HG02870 (cell line): ENCODE data around the gene KIF21B.
"Not testable (repeated sequence)": the region's sequence is repeated elsewhere in the genome, so short reads cannot be mapped to it uniquely, and the experiment has no call there.

Experiments used
- ATAC-seq: cut with Tn5 transposase; IDR thresholded peaks from one replicate; pipeline ENCODE4 v1.9.1; 2021; ENCODE audit warnings: mild to moderate bottlenecking, moderate library complexity; ENCODE audit not compliant: unreplicated experiment

The KIF21B gene

DNA sequence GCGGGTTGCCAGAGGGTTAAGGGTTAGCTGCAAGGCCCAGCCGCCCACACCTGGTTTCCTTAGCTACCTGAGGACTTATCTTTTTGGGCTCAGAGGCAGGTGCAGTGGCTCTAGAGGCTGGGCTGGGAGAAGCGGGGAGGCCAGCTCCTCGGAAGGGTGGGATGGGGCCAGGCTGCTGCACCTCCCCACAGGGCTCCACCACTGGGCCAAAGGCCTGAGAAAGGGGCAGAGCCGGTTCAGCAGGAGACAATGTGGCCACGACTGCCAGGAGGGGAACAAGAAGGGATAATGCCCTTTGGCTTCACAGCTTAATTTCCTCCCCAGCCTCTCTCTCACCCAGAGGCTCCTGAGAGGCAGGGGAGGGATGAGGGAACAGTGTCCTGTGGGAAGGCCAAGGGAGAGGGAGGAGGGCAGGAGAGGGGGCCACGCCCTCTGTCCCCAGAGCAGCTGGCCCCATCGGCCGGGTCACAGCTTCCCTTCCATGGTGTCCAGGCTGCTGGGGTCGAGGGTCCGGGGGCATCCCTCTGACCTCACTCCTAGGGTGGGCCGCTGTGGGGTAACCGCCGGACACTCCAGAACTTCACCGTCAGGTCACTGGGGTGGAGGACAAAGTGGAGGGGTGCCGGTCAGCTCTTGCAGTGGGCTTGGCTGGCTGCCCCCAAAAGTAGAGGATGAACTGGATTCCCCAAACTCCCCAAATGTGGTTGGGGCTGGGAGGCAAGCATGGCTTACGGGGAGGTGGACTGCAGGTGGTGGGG lies 50.4 kb downstream of the KIF21B start:
- no peak for ATAC-seq

DNA sequence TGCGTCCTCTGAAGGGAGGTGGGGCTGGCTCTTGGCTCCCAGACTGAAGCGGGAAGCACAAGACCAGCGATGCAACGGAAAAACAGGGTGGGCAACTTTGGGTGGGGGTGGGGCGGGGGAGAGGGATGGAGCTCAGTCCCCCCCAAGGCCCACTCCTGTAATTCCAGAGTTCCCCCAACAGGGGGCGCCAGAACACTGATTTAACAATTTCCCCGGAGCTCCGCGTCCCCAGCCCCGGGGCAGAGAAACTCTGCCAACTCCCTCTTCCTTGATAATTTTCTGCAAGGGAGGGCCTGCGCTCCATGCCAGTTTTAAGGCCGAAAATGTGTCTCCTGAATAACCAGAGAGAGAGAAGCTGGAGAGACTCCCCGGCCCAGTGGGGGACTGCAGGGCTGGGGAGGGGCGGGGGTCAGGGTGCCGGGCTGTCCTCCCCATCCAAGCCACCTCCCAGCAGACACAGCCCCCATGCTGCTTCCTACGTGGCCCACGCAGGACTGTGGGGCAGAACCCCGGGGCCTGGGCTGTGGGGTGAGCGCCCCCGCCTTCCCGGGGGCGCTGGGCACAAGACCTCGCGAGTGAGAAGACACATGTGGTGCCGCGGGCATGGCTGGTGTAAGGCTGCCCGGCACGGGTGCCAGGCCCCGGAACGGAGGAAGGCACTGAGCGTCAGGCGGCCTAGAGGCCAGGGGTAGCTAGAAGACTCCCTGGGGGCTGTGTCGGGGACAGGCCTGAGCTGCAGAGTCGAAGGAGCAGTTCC lies 51.4 kb downstream of the KIF21B start:
- no peak for ATAC-seq

DNA sequence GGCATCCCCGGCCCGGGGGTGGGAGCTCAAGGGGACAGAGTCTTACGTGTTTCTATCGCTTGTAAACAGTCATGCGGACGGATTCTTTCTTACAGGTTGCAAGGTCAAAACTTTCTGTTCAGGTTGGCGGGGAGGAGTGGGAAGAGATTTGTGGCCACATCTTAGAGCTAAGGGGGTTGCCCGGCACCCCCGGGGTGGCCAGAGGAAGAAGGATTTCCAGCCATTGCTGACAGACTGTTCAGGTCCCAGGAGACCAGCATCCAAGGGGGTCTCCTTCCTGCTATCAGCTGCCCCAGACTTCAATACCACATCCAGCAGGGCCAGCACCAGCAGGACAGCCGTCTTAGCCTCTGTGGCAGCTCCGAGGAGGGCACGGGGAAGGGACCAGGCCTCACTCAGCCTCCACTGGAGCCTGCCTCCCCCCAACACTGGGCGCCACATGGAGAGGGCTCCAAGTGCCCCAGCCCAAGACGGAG lies 52.0 kb downstream of the KIF21B start:
- ATAC-seq, result no peak

DNA sequence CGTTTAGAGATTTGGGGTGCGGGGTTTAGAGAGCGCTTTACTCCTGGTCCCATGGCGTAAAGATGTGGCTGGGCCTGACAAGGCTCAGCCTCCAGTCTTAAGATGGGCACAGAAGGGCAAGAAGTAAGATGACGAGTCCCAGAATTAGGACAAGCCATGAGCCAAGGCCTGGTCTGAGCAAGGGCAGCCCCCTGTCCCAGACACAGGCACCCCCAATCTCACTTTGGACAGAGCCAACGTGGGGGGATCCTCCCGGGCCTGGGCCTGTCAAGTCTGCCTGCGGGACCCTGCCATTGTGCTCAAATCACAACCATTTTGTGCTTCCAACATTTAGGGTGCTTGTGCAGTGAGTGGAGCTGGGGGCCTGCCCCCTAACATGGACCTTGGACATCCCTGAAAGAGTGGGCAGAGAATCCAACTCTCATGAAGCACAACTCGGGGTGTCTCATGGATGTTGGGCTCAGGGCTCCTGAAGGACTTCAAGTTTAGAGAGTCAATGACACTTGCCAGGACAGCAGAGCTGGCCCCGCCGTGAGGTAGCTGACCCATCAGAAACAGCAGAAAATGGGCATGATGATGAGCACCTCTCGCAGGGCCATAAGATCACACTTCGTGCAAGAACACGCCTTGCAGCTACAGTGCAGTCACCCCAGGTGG lies 52.6 kb downstream of the KIF21B start:
- ATAC-seq, result no peak

DNA sequence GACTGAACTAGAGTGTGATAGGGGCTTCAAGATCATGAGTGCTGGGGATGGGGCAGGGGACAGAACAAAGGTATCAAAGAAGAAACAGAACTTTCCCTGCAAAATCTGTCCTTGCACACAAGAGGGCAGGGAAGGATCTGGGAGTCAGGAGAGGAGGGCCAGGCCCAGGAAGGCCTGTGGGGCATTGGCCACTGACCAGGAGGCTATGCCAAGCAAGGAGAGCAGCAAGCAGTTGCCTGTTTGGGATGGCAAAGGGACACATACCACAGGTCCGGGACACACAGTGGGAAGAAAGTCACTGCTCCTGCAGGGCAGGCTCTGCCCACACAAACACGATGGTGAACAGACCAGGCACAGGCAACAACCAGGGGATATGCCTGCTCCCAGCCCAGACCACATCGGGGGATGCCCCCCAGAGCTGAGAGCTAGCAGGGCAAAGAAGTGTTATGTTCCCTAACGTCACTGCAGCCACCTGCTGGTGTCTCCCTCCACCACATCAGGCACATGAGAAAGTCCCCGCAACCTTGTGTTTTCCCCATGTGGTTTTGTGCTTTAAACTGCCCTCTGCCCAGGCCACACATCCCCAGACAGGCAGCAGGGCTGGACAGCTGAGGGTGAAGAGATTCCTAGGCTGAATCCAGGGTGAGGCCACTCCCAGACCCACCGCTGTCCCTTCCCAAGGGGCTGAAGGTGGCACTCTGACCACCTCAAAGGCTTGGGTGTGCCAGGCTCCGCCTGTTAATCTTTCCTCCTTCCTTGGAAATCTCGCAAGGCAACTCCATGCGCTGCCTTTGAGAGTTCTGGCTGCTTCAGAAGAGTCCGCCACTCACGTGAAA lies 53.6 kb downstream of the KIF21B start:
- ATAC-seq, result peak; percentile 62

DNA sequence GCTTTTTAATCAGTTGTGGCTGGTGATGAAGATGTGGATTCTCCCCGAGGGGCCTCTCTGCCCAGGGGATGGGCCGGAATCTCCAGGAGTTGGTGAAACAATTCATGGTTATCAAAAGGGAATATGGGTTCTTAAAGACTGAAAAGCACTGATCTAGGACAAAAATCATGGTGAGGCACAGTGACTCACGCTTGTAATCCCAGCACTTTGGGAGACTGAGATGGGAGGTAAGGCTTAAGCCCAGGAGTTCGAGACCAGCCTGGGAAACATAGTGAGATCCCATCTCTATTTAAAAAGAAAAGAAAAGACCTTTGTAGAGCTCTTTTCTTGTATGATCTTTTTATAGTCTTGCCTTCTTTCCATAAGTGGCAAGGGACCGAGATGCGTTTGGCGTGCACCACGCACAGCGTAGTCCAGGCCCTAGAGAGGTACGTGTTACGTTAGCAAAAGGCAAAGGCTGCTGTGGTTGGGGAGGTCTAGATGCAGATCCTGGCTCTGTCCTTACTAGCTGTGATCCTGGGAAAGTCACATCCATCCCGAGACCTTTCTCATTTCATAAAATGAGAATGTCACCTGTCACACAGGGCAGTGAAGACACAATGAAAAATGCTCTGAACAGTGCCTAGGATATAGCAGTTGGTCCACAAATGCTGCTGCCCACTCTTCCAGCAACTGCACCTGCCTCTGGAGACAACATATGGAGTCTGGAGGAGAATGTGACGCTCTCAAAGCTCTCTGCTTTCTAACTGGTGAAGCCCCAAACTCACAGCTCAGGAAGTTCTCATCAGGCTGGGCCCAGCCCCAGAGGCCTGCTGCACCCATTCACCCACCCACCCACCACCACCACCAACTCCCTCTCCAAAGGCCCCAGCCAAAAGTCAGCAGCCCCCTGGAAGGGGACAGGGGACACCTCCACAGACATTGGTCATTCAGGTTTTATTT lies 54.8 kb downstream of the KIF21B start:
- ATAC-seq, result no peak

DNA sequence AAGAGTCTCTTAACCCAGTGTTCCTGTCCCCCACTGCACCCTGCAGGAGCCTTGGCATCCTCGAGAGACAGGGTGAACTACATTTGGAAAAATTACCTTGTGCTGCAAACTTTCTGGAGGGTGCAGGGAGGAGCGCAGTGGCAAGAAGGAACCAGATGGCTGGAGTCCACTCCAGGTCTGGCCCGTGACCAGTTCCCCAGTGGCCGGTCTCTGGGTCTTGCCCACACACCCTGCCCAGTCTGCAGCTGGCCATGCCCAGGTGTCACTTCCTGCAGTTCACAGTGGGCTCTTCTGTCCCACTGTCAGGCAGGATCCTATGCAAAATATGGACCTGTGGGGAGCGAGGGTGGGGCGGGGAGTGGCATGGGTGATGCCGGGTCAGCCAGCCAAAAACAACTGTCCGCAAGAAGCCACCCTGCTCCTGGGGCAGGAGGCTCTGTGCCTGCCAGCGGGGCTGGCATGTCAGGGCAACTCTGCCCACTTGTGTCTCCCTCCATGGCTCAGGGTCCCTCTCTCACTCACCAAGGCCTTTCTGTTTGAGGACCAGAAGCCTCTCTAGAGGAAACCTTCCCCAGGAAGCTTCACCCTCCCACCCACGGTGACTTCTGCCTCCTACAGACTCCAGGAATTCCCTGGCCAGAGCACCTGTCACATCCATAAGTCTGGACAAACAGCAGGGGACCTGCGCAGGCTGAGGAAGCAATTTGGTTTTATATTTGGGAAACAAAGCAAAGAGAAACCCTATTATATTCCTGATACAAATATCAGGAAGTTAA lies 55.6 kb downstream of the KIF21B start:
- ATAC-seq, result no peak

DNA sequence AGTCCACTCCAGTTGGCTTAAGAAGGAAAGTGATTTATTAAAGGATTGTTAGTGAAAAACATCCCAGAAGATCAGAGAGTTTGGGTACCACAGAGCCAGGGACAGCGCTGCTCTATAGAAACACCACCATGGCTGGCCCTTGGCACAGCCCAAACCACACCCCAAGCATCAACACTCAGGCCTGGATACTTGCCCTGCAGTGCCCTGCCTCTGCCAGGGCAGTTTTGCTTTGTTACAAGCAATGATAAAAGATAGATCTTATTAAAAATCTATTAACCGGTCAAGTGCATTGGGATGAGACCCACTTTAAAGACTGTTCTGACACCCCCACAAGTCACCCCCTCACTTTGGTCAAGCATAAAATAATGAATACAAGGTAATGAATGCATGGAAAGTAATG lies 56.6 kb downstream of the KIF21B start:
- no peak for ATAC-seq

DNA sequence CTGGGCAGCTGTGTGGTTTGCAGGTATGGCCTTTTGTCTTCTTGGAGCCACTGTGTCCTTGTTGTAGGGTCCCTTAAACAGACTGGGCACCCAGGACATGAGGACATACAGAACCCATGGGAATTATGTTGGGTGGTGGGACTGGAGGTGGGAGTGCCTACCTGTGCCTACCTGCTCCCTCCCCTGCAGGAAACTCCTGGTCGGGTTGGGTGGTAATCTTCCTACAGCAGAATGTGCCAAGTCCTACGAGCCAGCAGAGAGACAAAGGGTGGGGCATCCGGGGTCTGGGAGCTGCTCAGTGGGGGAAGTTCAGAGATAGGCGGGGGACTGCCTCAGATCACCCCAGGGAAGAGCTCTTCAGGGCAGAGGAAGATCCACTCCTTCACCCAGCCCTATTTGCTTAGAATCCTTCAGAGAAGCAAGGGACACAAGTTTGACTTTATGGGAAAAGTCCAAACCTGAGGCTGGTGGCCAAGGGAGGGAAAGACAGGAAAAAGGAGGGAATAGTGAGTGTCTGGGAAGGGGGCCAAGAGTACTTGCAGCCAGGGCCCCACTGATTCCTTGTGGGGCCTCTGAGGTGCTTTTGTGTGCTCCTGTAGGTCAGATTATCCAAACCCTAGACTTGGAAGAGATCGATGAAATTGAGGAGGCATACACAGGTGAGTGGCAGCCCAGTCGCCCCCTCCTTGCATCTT lies 58.3 kb downstream of the KIF21B start:
- ATAC-seq, result no peak

DNA sequence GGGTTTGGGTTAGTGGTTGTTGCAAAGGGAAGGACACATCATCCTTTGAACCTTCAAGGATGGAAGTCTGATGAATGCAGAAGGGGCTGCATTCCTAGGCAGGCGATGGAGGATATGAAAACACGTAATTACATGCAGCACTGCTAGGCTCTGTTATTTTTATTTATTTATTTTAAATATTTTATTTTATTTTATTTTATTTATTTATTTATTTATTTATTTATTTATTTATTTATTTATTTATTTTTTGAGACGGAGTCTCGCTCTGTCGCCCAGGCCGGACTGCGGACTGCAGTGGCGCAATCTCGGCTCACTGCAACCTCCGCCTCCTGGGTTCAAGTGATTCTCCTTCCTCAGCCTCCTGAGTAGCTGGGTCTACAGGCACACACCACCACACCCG lies 59.6 kb downstream of the KIF21B start:
- not testable (repeated sequence) for ATAC-seq

DNA sequence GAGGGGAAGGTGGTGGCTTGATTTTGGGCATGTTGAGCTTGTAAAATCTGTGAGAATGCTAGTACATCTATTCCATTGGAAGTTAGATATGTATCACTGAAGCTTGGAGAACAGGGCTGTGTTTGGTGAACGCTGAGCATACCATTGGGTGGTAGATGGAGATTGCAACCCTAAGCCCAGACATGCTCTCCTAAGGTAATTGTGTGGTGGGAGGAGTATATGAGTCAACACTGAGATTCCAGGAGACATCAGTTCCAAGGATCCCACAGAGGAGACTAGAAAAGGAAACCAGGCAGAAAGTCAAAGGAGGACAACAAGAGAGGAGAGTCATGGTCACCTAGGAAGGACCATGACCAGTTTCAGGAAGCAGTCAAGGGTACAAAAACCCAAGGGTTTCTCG lies 60.4 kb downstream of the KIF21B start:
- no peak for ATAC-seq

DNA sequence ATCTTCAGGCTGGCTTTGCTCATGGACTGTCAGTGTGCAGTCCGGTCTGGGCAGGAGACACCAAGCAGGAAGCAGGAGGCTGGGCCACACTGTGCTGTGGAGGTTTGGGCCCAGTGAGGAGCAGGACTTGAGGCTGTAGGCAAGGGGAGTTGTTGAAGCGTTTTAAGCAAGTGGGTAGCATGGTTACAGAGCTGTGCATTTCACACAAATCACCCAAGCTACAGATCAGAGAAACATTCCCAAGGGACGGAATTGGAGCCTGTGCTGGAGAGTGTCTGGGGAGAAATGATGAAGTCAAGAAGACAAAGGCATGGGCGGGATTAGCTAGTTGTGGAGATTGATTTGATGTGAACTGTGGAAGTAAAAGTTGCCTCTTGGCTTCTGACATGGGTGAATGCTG lies 60.9 kb downstream of the KIF21B start:
- no peak for ATAC-seq

DNA sequence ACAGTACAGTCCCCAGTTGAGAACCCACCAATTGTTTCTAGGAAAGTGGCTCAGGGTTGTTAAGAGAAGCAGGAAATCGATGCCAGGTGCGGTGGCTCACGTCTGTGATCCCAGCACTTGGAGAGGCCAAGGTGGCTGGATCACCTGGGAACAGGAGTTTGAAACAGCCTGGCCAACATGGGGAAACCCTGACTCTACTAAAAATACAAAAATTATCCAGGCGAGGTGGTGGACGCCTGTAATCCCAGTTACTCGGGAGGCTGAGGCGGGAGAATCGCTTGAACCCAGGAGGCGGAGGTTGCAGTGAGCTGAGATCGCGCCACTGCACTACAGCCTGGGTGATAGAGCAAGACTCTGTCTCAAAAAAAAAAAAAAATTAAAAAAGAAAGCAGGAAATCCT lies 61.4 kb downstream of the KIF21B start:
- not testable (repeated sequence) for ATAC-seq

DNA sequence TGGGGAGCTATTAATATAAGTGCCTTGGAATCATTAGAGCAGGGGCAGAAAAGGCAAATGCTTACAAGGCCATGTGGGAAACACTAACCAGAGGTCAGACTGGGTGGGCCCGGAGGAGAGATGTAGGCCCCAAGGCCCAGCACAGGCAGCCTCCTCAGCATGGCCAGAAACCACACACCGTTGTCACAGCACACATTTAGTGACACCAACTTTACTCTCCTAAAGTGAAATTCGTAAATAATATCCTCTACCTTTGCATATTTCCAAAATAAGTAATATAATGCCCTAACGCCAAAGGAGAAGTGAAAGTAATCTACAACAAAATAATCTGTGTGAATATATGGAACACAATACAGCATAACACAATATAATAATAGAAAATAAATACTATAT lies 62.6 kb downstream of the KIF21B start:
- no peak for ATAC-seq

DNA sequence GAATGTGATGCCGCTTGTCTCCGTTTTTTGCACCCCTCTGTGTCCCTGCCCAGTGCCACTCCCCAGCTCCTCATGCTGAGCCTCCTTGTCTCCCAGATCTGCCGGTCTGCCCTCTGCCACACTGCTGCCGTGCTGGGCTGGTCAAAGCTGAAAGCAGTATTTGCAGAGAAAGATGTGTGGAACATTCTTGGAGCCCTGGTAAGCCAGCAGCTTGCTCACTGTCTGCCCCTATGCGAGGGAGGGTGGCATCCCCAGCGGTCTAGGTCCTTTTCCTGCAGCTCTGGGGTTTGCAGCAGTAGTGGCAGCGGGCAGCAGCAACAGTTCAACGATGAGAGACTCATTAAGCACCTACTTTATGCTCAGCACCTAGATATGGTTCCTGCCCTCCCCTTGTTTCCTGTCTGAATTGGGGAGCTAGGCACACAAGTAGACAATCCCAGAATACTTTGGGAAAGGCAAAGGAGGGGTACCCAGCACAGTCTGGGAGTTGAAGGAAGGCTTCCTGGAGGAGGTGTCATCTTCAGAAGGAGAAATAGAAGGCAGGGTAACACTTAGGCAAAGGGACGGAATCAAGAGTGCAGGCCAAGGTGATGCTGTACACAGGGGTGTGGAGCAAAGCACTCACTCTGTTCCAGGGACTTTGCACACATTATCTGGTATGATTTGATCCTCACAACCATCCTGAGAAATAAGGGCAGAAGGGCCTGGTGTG lies 63.1 kb downstream of the KIF21B start:
- no peak for ATAC-seq

DNA sequence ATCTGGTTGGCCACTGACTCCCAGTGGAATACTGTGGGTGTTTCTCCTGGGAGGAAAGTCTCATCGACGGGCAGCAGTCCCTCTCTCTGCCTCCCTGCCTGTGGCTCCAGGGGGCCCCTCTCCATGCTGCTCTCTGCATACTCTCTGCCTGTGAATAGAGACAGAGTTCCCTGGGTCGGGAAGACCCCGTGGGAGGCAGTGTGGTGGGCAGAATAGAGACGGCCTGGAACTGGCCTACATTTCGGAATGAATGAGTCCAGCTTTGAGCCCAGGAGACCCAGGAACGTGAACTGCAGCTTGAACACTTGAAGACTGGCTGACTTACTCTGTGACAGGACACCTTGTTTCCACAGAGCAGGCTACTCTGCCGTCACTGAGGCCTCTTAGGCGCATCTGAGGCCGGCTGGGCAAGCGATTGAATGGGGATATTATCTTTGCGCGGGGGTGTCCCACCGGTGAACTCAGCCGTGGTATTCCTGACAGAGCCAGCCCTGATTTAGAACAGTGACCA lies 64.0 kb downstream of the KIF21B start:
- no peak for ATAC-seq

DNA sequence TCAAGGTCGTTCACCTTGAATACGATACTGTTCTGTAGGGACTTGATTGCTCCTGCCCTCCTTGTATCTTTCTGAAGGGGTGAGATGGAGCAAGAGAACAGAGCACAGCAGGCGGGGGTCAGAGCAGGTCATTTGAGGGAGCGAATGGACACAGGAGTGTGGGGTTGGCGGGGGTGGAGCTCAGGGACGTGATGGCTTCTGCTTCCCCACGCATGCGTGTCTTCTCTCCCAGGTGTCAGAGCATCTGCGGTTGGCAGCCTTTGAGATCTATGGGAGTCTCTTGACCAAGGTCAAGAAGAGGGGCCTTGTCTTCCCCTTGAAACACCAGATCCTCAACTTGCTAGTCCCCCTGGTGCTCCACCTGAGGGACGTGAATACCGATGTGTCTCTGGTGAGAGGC lies 64.9 kb downstream of the KIF21B start:
- ATAC-seq, result no peak

DNA sequence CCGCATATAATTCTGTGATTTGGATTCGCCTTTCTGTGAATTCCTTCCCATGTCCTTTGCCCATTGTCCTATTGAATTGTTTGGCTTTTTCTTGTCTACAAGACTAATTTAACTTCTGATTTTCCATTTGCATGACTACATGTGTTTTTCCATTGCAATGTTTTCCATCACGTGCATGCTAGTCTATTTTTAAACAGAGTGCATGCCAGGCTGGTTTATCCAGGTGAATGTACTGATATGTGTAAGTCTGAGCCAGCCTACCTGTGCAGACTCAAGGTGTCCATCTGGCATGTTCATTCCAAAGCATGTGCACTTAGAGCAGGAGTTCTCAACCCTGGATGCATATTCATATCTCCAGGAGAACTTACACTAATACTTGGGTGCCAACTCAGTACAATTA lies 69.1 kb downstream of the KIF21B start:
- no peak for ATAC-seq
